KOPT-K1 (cell line): ENCODE data around the gene CCNB2.

Source experiments
- H3K27ac ChIP-seq: fragments of 200-600 bp; sonication (generic); 2 replicates; pipeline ENCODE4 v1.5.1; 2016; ENCODE audit warnings: antibody characterized with exemption, mild to moderate bottlenecking, low read depth, low read length; ENCODE audit not compliant: poor library complexity, severe bottlenecking
- H3K36me3 ChIP-seq: fragments of 200-600 bp; sonication (generic); 2 replicates; pipeline ENCODE4 v1.5.1; 2017; ENCODE audit warnings: antibody characterized with exemption, mild to moderate bottlenecking, low read length, moderate library complexity; ENCODE audit not compliant: insufficient read depth
- H3K9me3 ChIP-seq: fragments of 200-600 bp; sonication (generic); 2 replicates; pipeline ENCODE4 v1.5.1; 2017; ENCODE audit warnings: antibody characterized with exemption, low read length, mild to moderate bottlenecking; ENCODE audit not compliant: insufficient read depth, poor library complexity, severe bottlenecking

The CCNB2 gene

GRCh38 chr15:59104912-59105732 lies at the start of gene CCNB2:
TSS of gene CCNB2 (plus strand) at chr15:59105146. CDS start at chr15:59105269, 123 bp downstream.
- peaks cover 36% of the 10 kb centered on the region for H3K36me3 ChIP-seq
- no peaks in the 10 kb centered on the region for H3K9me3 ChIP-seq
- peak within 1 kb of the TSS; percentile 94 for H3K27ac ChIP-seq

DNA sequence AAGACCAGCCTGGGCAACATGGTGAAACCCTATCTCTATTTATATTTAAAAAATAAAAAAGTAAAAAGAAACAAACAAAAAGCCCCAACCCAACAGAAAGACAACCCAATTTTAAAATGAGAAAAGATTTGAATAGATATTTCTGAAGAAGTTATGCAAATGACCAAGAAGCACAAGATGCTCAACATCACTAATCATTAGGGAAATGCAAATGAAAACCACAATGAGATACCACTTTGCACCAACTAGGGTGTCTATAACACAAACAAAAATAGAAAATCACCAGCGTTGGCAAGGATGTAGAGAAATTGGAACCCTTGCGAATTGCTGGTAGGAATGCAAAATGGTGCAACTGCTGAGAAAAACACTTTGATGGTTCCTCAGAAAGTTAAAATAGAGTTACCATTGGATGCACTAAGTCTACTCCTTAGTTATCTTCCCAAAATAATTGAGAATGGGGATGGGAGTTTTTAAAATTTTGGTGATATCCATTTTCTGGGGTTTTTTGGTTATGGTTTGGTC lies 45.8 kb upstream of the CCNB2 start:
- Histone ChIP-seq H3K9me3 (no peaks in the 10 kb centered on the region), H3K36me3 (peaks cover 98% of the 10 kb centered on the region), H3K27ac (no peak overlapping the region)

GRCh38 chr15:59060348-59060747 lies 44.6 kb upstream of the CCNB2 start:
- H3K36me3 ChIP-seq, result peaks cover 96% of the 10 kb centered on the region
- no peak overlapping the region for H3K27ac ChIP-seq
- H3K9me3 ChIP-seq, result no peaks in the 10 kb centered on the region

DNA sequence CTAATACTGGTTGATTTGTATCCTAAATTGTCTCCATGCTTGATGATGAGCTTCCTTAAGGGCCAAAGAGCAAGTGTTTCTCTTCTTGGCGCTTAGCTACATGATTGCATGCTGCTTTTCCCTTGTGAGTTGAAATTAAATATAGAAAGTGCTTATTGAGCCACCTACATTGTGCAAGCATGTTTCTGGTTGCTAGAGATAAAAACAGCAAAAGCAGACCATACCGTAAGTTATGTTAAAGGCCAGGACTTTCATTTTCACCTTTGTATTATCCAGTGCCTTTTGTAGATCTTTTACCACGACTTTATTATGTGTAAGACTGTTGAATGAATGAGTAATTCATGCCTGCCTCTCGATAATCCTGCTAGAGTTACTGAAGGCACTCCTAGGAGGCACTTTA lies 41.9 kb upstream of the CCNB2 start:
- no peak overlapping the region for H3K27ac ChIP-seq
- no peaks in the 10 kb centered on the region for H3K9me3 ChIP-seq
- peaks cover 96% of the 10 kb centered on the region for H3K36me3 ChIP-seq

DNA sequence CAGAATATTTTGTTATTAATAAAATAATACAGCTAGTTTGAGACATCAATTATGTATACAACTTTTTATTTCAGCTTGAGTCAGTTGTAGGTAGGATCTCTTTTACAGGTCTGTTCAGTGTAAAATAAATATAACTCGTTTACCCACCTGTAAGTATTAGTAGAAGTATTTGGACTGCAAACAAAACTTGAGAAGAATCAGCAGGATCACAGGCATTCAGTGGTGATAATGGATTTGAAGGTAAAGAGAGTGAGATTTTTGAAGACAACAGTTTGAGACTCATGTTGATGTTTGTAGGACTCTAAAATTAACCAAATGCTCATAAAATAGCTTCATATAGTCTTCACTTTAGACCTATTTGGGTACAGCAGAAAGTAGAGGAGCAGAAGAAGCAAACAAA lies 35.5 kb upstream of the CCNB2 start:
- no peak overlapping the region for H3K27ac ChIP-seq
- H3K9me3 ChIP-seq, result peaks cover 5% of the 10 kb centered on the region
- peaks cover 76% of the 10 kb centered on the region for H3K36me3 ChIP-seq

DNA sequence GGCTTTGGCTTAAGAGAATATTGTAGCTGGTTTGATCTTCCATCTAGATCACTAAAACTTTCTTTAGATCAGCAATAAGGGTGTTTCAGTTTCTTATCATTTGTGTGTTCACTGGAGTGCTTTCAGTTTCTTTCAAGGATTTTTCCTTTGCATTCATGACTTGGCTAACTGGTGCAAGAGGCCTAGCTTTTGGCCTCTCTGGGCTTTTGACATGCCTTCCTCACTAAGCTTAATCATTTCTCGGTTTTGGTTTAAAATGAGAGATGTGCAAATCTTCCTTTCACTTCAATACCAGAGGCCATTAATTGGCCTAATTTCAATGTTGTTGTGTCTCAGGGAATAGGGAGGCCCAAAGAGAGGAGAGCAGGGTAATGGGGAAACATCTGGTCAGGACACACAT lies 30.3 kb upstream of the CCNB2 start:
- H3K9me3 ChIP-seq, result peaks cover 5% of the 10 kb centered on the region
- H3K36me3 ChIP-seq, result peaks cover 63% of the 10 kb centered on the region
- H3K27ac ChIP-seq, result no peak overlapping the region

DNA sequence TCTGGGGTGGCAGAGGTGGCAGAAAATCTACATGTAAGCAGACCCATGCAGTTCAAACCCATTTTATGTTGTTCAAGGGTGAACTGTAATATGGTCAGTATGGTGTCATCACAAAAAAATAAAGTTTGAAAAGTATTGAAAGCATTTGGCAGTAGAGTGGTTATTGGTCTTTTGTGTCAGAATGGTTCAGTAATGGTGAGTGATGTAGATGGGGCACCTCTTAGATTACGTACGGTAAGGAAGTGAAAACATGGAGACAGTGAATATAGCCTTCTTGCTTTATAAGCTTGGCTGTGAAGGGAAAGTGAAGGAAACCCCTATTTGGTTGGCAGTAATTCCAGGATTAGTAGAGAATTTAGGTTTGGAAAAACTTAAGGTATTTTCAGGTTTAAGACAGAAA lies 17.2 kb upstream of the CCNB2 start:
- H3K27ac ChIP-seq, result no peak overlapping the region
- peaks cover 95% of the 10 kb centered on the region for H3K36me3 ChIP-seq
- H3K9me3 ChIP-seq, result no peaks in the 10 kb centered on the region

- H3K9me3 ChIP-seq, result no peaks in the 10 kb centered on the region
- no peak overlapping the region for H3K27ac ChIP-seq
- H3K36me3 ChIP-seq, result peaks cover 88% of the 10 kb centered on the region
Measured at GRCh38 chr15:59094077-59094476, 10.9 kb upstream of the CCNB2 start.

- Histone ChIP-seq H3K27ac (no peak overlapping the region), H3K36me3 (peaks cover 70% of the 10 kb centered on the region), H3K9me3 (no peaks in the 10 kb centered on the region)
Measured at GRCh38 chr15:59096429-59096828, 8.5 kb upstream of the CCNB2 start.

DNA sequence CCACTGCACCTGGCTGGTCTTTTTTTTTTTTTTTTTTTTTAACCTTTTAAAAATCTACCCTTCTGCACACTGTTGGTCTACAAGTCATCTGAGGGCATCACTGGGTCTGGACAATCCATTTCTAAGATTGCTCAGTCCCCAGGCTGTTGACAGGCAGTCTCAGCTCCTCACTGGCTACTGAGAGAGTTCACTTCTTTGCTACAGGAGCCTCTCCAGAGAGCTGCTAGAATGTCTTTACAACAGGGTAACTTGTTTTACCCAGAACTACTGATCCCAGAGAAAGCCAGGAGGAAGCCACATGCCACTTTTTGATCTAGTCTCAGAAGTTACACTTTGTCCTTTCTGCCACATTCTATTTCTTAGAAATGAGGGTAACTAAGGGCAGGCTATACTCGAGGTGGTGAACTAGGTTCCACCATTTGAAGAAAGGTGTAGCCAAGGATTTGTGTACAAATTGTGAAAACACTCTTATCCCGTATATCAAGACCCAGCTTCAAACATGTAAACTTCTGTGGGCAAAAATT lies 5.7 kb upstream of the CCNB2 start:
- no peak overlapping the region for H3K27ac ChIP-seq
- peaks cover 42% of the 10 kb centered on the region for H3K36me3 ChIP-seq
- H3K9me3 ChIP-seq, result no peaks in the 10 kb centered on the region

- Histone ChIP-seq H3K36me3 (peaks cover 32% of the 10 kb centered on the region), H3K9me3 (no peaks in the 10 kb centered on the region), H3K27ac (peak overlapping the region; percentile 94)
Measured at GRCh38 chr15:59104602-59104911, 389 bp upstream of the CCNB2 start.

- Histone ChIP-seq H3K27ac (peak overlapping the region; percentile 94), H3K36me3 (peaks cover 41% of the 10 kb centered on the region), H3K9me3 (no peaks in the 10 kb centered on the region)
Measured at GRCh38 chr15:59105854-59106253, 908 bp downstream of the CCNB2 start.

DNA sequence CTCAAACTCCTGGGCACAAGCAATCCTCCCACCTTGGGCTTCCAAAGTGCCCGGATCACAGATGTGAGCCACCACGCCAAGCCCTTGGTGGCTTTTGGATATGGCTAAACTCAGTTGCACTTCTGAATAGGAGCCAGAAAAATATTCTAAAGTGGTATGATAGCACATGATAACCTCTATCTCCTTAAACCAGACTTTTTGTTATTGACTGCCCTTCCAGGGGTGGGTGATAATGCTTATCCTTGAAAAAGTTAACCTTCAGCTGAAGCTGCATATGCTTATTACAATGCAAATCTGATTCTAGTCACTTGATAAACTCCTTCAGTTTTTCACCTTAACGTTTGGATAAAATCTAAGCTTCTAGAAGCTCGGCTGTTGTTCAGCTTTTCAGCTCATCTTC lies 6.3 kb downstream of the CCNB2 start:
- peaks cover 94% of the 10 kb centered on the region for H3K36me3 ChIP-seq
- H3K9me3 ChIP-seq, result no peaks in the 10 kb centered on the region
- no peak overlapping the region for H3K27ac ChIP-seq

GRCh38 chr15:59115047-59115446 lies 10.1 kb downstream of the CCNB2 start:
- H3K36me3 ChIP-seq, result peaks cover 99% of the 10 kb centered on the region
- no peak overlapping the region for H3K27ac ChIP-seq

GRCh38 chr15:59116141-59116540 lies 11.2 kb downstream of the CCNB2 start:
- Histone ChIP-seq H3K9me3 (no peaks in the 10 kb centered on the region), H3K36me3 (peaks cover 99% of the 10 kb centered on the region), H3K27ac (no peak overlapping the region)

More at GRCh38 chr15:59115047-59115446, 10.1 kb downstream of the CCNB2 start:
- H3K9me3 ChIP-seq, result no peaks in the 10 kb centered on the region

GRCh38 chr15:59116771-59117170 lies 11.8 kb downstream of the CCNB2 start:
- no peaks in the 10 kb centered on the region for H3K9me3 ChIP-seq
- no peak overlapping the region for H3K27ac ChIP-seq
- peaks cover 99% of the 10 kb centered on the region for H3K36me3 ChIP-seq
